Vagina (tissue), 2 donors: ENCODE measurements around the gene TOX4. TPM values are rescaled to one million over a fixed set of nuclear protein-coding genes. Genes with fewer than 3 reads are reported as not detected.
"Not testable (repeated sequence)": the region's sequence is repeated elsewhere in the genome, so short reads cannot be mapped to it uniquely, and the experiment has no call there.

Experiments used
- DNase-seq, 2 donors: peaks; one replicate each; pipeline ENCODE4 v3.0.0-alpha.2; 2017; ENCODE audit errors: extremely low spot score in 2 of 2
- H3K27ac ChIP-seq: fragments of 200-600 bp; sonication (generic); one replicate; pipeline ENCODE4 v1.5.1; 2019
- H3K27me3 ChIP-seq: fragments of 200-600 bp; sonication (generic); one replicate; pipeline ENCODE4 v1.5.1; 2019
- H3K36me3 ChIP-seq, 2 donors: fragments of 200-600 bp; sonication (generic); one replicate each; pipeline ENCODE4 v1.5.1; 2017 to 2019
- H3K4me1 ChIP-seq: fragments of 200-600 bp; sonication (generic); one replicate; pipeline ENCODE4 v1.5.1; 2019
- H3K4me3 ChIP-seq, 2 donors: fragments of 200-600 bp; sonication (generic); 1 replicate in 1 of 2; 2 replicates in 1 of 2; pipeline ENCODE4 v1.5.1; 2016 to 2019
- H3K9me3 ChIP-seq: fragments of 200-600 bp; sonication (generic); one replicate; pipeline ENCODE4 v1.5.1; 2019
- CTCF ChIP-seq, 3 experiments: fragments of 450-650 bp in 2 of 3; fragments of 200-600 bp in 1 of 3; sonication (generic) in 1 of 3; IDR thresholded peaks; one replicate each; pipeline ENCODE4 v1.5.1; 2017 to 2019; ENCODE audit warnings: antibody characterized with exemption in 3 of 3, mild to moderate bottlenecking in 2 of 3, moderate library complexity in 2 of 3
- POLR2A ChIP-seq, 2 donors: fragments of 450-650 bp; IDR thresholded peaks; one replicate each; pipeline ENCODE4 v1.6.1; 2017; ENCODE audit warnings: antibody characterized with exemption in 2 of 2, mild to moderate bottlenecking in 2 of 2, moderate library complexity in 2 of 2
- POLR2AphosphoS5 ChIP-seq, 2 donors: sonication (generic); formaldehyde crosslinking; IDR thresholded peaks; one replicate each; pipeline ENCODE4 v1.9.0; 2017; ENCODE audit warnings: antibody characterized with exemption in 2 of 2, mild to moderate bottlenecking in 2 of 2, low read depth in 1 of 2; ENCODE audit not compliant: insufficient read depth in 1 of 2
- intact Hi-C: fragments of 100-400 bp; cut with DNase I; formaldehyde crosslinking; loops from one replicate; pipeline ENCODE4 v1.15.1; 2023
- small RNA-seq: library from RNA; depleted of rRNA; stranded (forward); fragments of <200 nt; gene quantifications from one replicate; pipeline ENCODE3, GENCODE V24; 2016
- total RNA-seq: library from RNA; depleted of rRNA; stranded (reverse); fragments of >200 nt; gene quantifications from one replicate; pipeline ENCODE4 v1.2.3, GENCODE V29; 2016

The TOX4 gene
- total RNA-seq, 1 donor from 2014 or later, result 23.3 TPM

GRCh38 chr14:21539189-21539940, 62.4 kb downstream of the TOX4 start:
- no peaks in the 10 kb centered on the region for H3K9me3 ChIP-seq
- no peak overlapping the region for H3K4me3 ChIP-seq
- no peak for DNase-seq
- no peaks in the 10 kb centered on the region for H3K27me3 ChIP-seq
- intact Hi-C loops, result no loop called here
- H3K27ac ChIP-seq, result no peak overlapping the region
- TF ChIP-seq POLR2AphosphoS5 (IDR thresholded peaks at IDR 0.05; ENCODE audit: insufficient read depth in 1 of 2, low read depth in 1 of 2), result no peak
- TF ChIP-seq POLR2A (IDR thresholded peaks at IDR 0.05), result no peak
- TF ChIP-seq CTCF (IDR thresholded peaks at IDR 0.05), result no peak
- peaks cover 15% of the 10 kb centered on the region for H3K4me1 ChIP-seq
- no peaks in the 10 kb centered on the region for H3K36me3 ChIP-seq

- Histone ChIP-seq H3K4me3 (no peak overlapping the region), H3K27ac (no peak overlapping the region), H3K4me1 (peaks cover 9% of the 10 kb centered on the region), H3K9me3 (no peaks in the 10 kb centered on the region), H3K27me3 (no peaks in the 10 kb centered on the region), H3K36me3 (no peaks in the 10 kb centered on the region)
- no peak for TF ChIP-seq CTCF (IDR thresholded peaks at IDR 0.05)
- TF ChIP-seq POLR2AphosphoS5 (IDR thresholded peaks at IDR 0.05; ENCODE audit: insufficient read depth in 1 of 2, low read depth in 1 of 2), result no peak
- no peak for TF ChIP-seq POLR2A (IDR thresholded peaks at IDR 0.05)
- no peak for DNase-seq
- intact Hi-C loops, result no loop called here
Measured at GRCh38 chr14:21541413-21542074, 64.5 kb downstream of the TOX4 start.

GRCh38 chr14:21543521-21543960, 66.5 kb downstream of the TOX4 start:
- H3K4me1 ChIP-seq, result no peaks in the 10 kb centered on the region

GRCh38 chr14:21543963-21544362, 67.0 kb downstream of the TOX4 start:
- intact Hi-C loops, result no loop called here
- Histone ChIP-seq H3K4me1 (no peaks in the 10 kb centered on the region), H3K27me3 (no peaks in the 10 kb centered on the region), H3K27ac (no peak overlapping the region), H3K4me3 (no peak overlapping the region), H3K36me3 (no peaks in the 10 kb centered on the region), H3K9me3 (no peaks in the 10 kb centered on the region)
- TF ChIP-seq POLR2AphosphoS5 (IDR thresholded peaks at IDR 0.05; ENCODE audit: insufficient read depth in 1 of 2, low read depth in 1 of 2) (no peak), POLR2A (IDR thresholded peaks at IDR 0.05) (no peak), CTCF (IDR thresholded peaks at IDR 0.05) (no peak)
- no peak for DNase-seq

More at GRCh38 chr14:21543521-21543960, 66.5 kb downstream of the TOX4 start:
- no peak for DNase-seq
- no peak for TF ChIP-seq CTCF (IDR thresholded peaks at IDR 0.05)
- no peak for TF ChIP-seq POLR2A (IDR thresholded peaks at IDR 0.05)
- TF ChIP-seq POLR2AphosphoS5 (IDR thresholded peaks at IDR 0.05; ENCODE audit: insufficient read depth in 1 of 2, low read depth in 1 of 2), result no peak
- Histone ChIP-seq H3K27me3 (no peaks in the 10 kb centered on the region), H3K4me3 (no peak overlapping the region), H3K27ac (no peak overlapping the region), H3K9me3 (no peaks in the 10 kb centered on the region), H3K36me3 (no peaks in the 10 kb centered on the region)
- intact Hi-C loops, result no loop called here

GRCh38 chr14:21544588-21544987, 67.6 kb downstream of the TOX4 start:
- H3K36me3 ChIP-seq, H3K27me3 ChIP-seq, H3K4me3 ChIP-seq, H3K4me1 ChIP-seq, DNase-seq, H3K27ac ChIP-seq, H3K9me3 ChIP-seq, intact Hi-C loops: not testable (repeated sequence)

Small RNAs within 50 kb of the gene (small RNA-seq; reads per million reads assigned to genes)
- not detected for gene RN7SL650P

Other genes starting within 250 kb of the TOX4 start
- gene HNRNPC, start 207.8 kb upstream of the TOX4 start, total RNA-seq, result 345 TPM
- not detected for gene RPGRIP1, start 197.1 kb upstream of the TOX4 start, total RNA-seq
- 50.1 TPM for gene SUPT16H, start 93.2 kb upstream of the TOX4 start, total RNA-seq
- 61.1 TPM for gene CHD8, start 21.1 kb upstream of the TOX4 start, total RNA-seq
- gene RAB2B, start 236 bp upstream of the TOX4 start, total RNA-seq, result 19.4 TPM
- gene METTL3, start 34.1 kb downstream of the TOX4 start, total RNA-seq, result 71.5 TPM
- 9.8 TPM for gene SALL2, start 49.2 kb downstream of the TOX4 start, total RNA-seq
- gene OR10G3, start 102.9 kb downstream of the TOX4 start, total RNA-seq, result not detected
- not detected for gene OR10G2, start 157.7 kb downstream of the TOX4 start, total RNA-seq
- gene OR4E2, start 176.6 kb downstream of the TOX4 start, total RNA-seq, result not detected
- not detected for gene OR4E1, start 196.6 kb downstream of the TOX4 start, total RNA-seq